Fibroblast of lung (primary cell): ENCODE data around the gene LGSN.
"Not testable (repeated sequence)": the region's sequence is repeated elsewhere in the genome, so short reads cannot be mapped to it uniquely, and the experiment has no call there.

ENCODE experiments used
- EZH2 ChIP-seq: IDR thresholded peaks from 2 replicates; pipeline ENCODE4 v1.5.1; 2012; ENCODE audit warnings: low read length, control low read depth, mild to moderate bottlenecking; ENCODE audit errors: missing control alignments
- TF ChIP-seq, protein P1 (sequence below), 2 donors: IDR thresholded peaks in 1 of 2; conservative IDR thresholded peaks in 1 of 2; 1 replicate in 1 of 2; 2 replicates in 1 of 2; pipeline ENCODE4 v1.5.1; 2011 to 2012; ENCODE audit warnings: low read length in 2 of 2, control low read depth in 1 of 2, inconsistent platforms in 1 of 2, low read depth in 1 of 2, mild to moderate bottlenecking in 1 of 2

DNA sequence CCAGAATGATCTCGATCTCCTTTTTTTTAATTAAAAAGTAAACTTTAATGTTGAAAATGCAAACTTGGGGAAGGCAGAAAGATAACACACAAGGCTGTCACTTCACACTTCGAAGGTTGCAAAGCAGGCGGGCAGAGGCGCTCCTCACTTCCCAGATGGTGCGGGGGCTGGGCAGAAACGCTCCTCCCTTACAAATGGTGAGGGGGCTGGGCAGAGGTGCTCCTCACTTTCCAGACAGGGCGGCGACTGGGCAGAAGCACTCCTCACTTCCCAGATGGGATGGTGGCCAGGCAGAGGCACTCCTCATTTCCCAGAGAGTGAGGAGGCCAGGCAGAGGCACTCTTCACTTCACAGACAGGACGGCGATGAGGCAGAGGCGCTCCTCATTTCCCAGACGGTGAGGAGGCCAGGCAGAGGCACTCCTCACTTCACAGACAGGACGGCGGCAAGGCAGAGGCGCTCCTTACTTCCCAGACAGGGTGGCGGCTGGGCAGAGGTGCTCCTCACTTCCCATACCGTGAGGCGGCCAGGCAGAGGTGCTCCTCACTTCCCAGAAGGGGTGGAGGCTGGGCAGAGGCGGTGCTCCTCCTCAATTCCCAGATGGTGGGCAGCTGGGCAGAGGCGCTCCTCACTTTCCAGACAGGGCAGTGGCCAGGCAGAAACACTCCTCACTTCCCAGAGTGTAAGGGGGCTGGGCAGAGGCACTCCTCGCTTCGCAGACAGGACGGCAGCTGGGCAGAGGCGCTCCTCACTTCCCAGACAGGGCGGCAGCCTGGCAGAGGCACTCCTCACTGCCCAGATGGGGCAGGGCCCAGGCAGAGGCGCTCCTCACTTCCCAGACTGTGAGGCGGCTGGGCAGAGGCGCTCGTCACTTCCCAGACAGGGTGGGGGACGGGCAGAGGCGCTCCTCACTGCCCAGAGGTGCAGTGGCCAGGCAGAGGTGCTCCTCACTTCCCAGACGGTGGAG, 91.6 kb downstream of the LGSN start:
- TF ChIP-seq, protein P1, sequence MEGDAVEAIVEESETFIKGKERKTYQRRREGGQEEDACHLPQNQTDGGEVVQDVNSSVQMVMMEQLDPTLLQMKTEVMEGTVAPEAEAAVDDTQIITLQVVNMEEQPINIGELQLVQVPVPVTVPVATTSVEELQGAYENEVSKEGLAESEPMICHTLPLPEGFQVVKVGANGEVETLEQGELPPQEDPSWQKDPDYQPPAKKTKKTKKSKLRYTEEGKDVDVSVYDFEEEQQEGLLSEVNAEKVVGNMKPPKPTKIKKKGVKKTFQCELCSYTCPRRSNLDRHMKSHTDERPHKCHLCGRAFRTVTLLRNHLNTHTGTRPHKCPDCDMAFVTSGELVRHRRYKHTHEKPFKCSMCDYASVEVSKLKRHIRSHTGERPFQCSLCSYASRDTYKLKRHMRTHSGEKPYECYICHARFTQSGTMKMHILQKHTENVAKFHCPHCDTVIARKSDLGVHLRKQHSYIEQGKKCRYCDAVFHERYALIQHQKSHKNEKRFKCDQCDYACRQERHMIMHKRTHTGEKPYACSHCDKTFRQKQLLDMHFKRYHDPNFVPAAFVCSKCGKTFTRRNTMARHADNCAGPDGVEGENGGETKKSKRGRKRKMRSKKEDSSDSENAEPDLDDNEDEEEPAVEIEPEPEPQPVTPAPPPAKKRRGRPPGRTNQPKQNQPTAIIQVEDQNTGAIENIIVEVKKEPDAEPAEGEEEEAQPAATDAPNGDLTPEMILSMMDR (conservative IDR thresholded peaks at IDR 0.05 in 1 of 2, IDR thresholded peaks at IDR 0.05 in 1 of 2; ENCODE audit: low read depth in 1 of 2, low read length in 2 of 2), result not testable (repeated sequence)
- TF ChIP-seq EZH2, result not testable (repeated sequence)
